ENCODE measurements around the gene HSPA12A.

HSPA12A gene

GRCh38 chr10:116657863-116658551, 84.4 kb downstream of the HSPA12A start:
- DNase-seq = no peak

GRCh38 chr10:116656044-116656443, 86.3 kb downstream of the HSPA12A start:
- DNase-seq = no peak

- no peak for DNase-seq
These were observed 86.8 kb downstream of the HSPA12A start for GRCh38 chr10:116655568-116655967.

GRCh38 chr10:116654816-116655215, 87.5 kb downstream of the HSPA12A start:
- no peak for DNase-seq

GRCh38 chr10:116653885-116654284, 88.5 kb downstream of the HSPA12A start:
- DNase-seq = no peak

- no peak for DNase-seq
These were observed 93.5 kb downstream of the HSPA12A start for GRCh38 chr10:116648903-116649302.

GRCh38 chr10:116646502-116646901, 95.9 kb downstream of the HSPA12A start:
- no peak for DNase-seq

GRCh38 chr10:116637830-116638229, 104.5 kb downstream of the HSPA12A start:
- no peak for DNase-seq

GRCh38 chr10:116636976-116637375, 105.4 kb downstream of the HSPA12A start:
- DNase-seq = no peak

- DNase-seq = no peak
These were observed 106.0 kb downstream of the HSPA12A start for GRCh38 chr10:116636385-116636784.

- no peak for DNase-seq
These were observed 108.0 kb downstream of the HSPA12A start for GRCh38 chr10:116634126-116634975.

GRCh38 chr10:116633216-116633600, 109.2 kb downstream of the HSPA12A start:
- DNase-seq = no peak

- DNase-seq = no peak
These were observed 109.7 kb downstream of the HSPA12A start for GRCh38 chr10:116632596-116633215.

GRCh38 chr10:116631871-116632295, 110.5 kb downstream of the HSPA12A start:
- DNase-seq = no peak

GRCh38 chr10:116630020-116630419, 112.3 kb downstream of the HSPA12A start:
- no peak for DNase-seq

GRCh38 chr10:116629340-116629739, 113.0 kb downstream of the HSPA12A start:
- DNase-seq = no peak

- DNase-seq = no peak
These were observed 114.9 kb downstream of the HSPA12A start for GRCh38 chr10:116627386-116627933.

- no peak for DNase-seq
These were observed 115.6 kb downstream of the HSPA12A start for GRCh38 chr10:116626815-116627214.

GRCh38 chr10:116625845-116626244, 116.5 kb downstream of the HSPA12A start:
- no peak for DNase-seq

- DNase-seq = no peak
These were observed 120.3 kb downstream of the HSPA12A start for GRCh38 chr10:116621934-116622655.

- no peak for DNase-seq
These were observed 120.9 kb downstream of the HSPA12A start for GRCh38 chr10:116621476-116621875.

All from activated naive CD4-positive, alpha-beta T cell treated with Interleukin-2 at 50 U/mL for 16 hours (primary cell).